Gastrocnemius medialis (tissue), 4 donors: Measurements from ENCODE around the gene RB1.

ENCODE experiments used
- CTCF ChIP-seq, 5 experiments: fragments of 450-650 bp in 3 of 5; fragments of 200-600 bp in 2 of 5; sonication (generic) in 2 of 5; IDR thresholded peaks in 4 of 5; conservative IDR thresholded peaks in 1 of 5; 1 replicate in 4 of 5; 2 replicates in 1 of 5; pipeline ENCODE4 v1.5.1; 2016 to 2019; ENCODE audit warnings: antibody characterized with exemption in 5 of 5, mild to moderate bottlenecking in 3 of 5, moderate library complexity in 3 of 5
- POLR2A ChIP-seq, 2 donors: fragments of 450-650 bp; IDR thresholded peaks; one replicate each; pipeline ENCODE4 v1.6.1; 2017; ENCODE audit warnings: antibody characterized with exemption in 2 of 2, mild to moderate bottlenecking in 2 of 2, moderate library complexity in 2 of 2

GRCh38 chr13:48477191-48477855 lies 173.8 kb downstream of the RB1 start:
- TF ChIP-seq CTCF (IDR thresholded peaks at IDR 0.05 in 4 of 5, conservative IDR thresholded peaks at IDR 0.05 in 1 of 5) (no peak), POLR2A (IDR thresholded peaks at IDR 0.05) (no peak)
